HS-5 (cell line): ENCODE data around the gene ACACA.

Experiments
- DNase-seq: peaks from one replicate; pipeline ENCODE4 v3.0.0-alpha.2; 2012; ENCODE audit warnings: low read depth

ACACA gene

GRCh38 chr17:37344519-37344918, 62.1 kb downstream of the ACACA start:
- no peak for DNase-seq

GRCh38 chr17:37342589-37342988, 64.0 kb downstream of the ACACA start:
- DNase-seq, result no peak

- DNase-seq, result no peak
Observed at GRCh38 chr17:37340804-37341203, 65.8 kb downstream of the ACACA start.

- DNase-seq, result no peak
Observed at GRCh38 chr17:37339321-37339720, 67.3 kb downstream of the ACACA start.

- no peak for DNase-seq
Observed at GRCh38 chr17:37338847-37339246, 67.8 kb downstream of the ACACA start.

GRCh38 chr17:37327341-37328090, 79.1 kb downstream of the ACACA start:
- peak; percentile 48 for DNase-seq

- DNase-seq, result no peak
Observed at GRCh38 chr17:37322826-37323561, 83.6 kb downstream of the ACACA start.

GRCh38 chr17:37322106-37322505, 84.5 kb downstream of the ACACA start:
- DNase-seq, result no peak

- no peak for DNase-seq
Observed at GRCh38 chr17:37318931-37319594, 87.6 kb downstream of the ACACA start.

GRCh38 chr17:37317867-37318266, 88.8 kb downstream of the ACACA start:
- no peak for DNase-seq

GRCh38 chr17:37315601-37316000, 91.0 kb downstream of the ACACA start:
- DNase-seq, result no peak

GRCh38 chr17:37312137-37312923, 94.3 kb downstream of the ACACA start:
- DNase-seq, result no peak

GRCh38 chr17:37310940-37311339, 95.7 kb downstream of the ACACA start:
- no peak for DNase-seq

- DNase-seq, result no peak
Observed at GRCh38 chr17:37309051-37309450, 97.6 kb downstream of the ACACA start.

- DNase-seq, result no peak
Observed at GRCh38 chr17:37305406-37305905, 101.2 kb downstream of the ACACA start.

- DNase-seq, result no peak
Observed at GRCh38 chr17:37301288-37301687, 105.3 kb downstream of the ACACA start.

GRCh38 chr17:37300683-37301082, 106.0 kb downstream of the ACACA start:
- DNase-seq, result no peak

- no peak for DNase-seq
Observed at GRCh38 chr17:37299257-37299980, 107.2 kb downstream of the ACACA start.

- DNase-seq, result no peak
Observed at GRCh38 chr17:37295888-37296287, 110.7 kb downstream of the ACACA start.

- no peak for DNase-seq
Observed at GRCh38 chr17:37294888-37295287, 111.7 kb downstream of the ACACA start.

GRCh38 chr17:37293770-37294169, 112.9 kb downstream of the ACACA start:
- DNase-seq, result no peak
